GM12892 (cell line): ENCODE results near the gene SAXO2.

Source experiments
- POLR2A ChIP-seq: IDR thresholded peaks from 2 replicates; pipeline ENCODE4 v1.6.1; 2011; ENCODE audit warnings: low read depth, low read length, control low read depth
- POLR2AphosphoS5 ChIP-seq: IDR thresholded peaks from 2 replicates; pipeline ENCODE4 v1.6.1; 2011; ENCODE audit warnings: low read depth, low read length, control low read depth
- TAF1 ChIP-seq: IDR thresholded peaks from 2 replicates; pipeline ENCODE4 v1.6.1; 2011; ENCODE audit warnings: low read depth, mild to moderate bottlenecking, control low read depth, low read length, borderline replicate concordance

- no peak for TF ChIP-seq POLR2AphosphoS5
- TF ChIP-seq POLR2A: no peak
- TF ChIP-seq TAF1: no peak
These were observed 732 bp downstream of the SAXO2 start for GRCh38 chr15:82263350-82263749.
